Neural crest cell (in vitro differentiated cells): Measurements from ENCODE around the gene ABHD2. TPM values are rescaled to one million over a fixed set of nuclear protein-coding genes. Genes with fewer than 3 reads are reported as not detected.
"Not testable (repeated sequence)": the region's sequence is repeated elsewhere in the genome, so short reads cannot be mapped to it uniquely, and the experiment has no call there.

Source experiments
- DNase-seq: peaks from one replicate; pipeline ENCODE4 v3.0.0; 2021; ENCODE audit warnings: low read depth, mixed read lengths, low spot score
- H3K27ac Mint-ChIP-seq: one replicate; pipeline ENCODE4 v1.8.0; 2021; ENCODE audit warnings: mild to moderate bottlenecking, mixed read lengths; ENCODE audit not compliant: unreplicated experiment
- H3K27me3 Mint-ChIP-seq: 2 replicates; pipeline ENCODE4 v1.8.0; 2021; ENCODE audit warnings: low read depth, mild to moderate bottlenecking, mixed read lengths
- H3K36me3 Mint-ChIP-seq: 2 replicates; pipeline ENCODE4 v1.8.0; 2021; ENCODE audit warnings: low read depth, mild to moderate bottlenecking, mixed read lengths
- H3K4me1 Mint-ChIP-seq: 2 replicates; pipeline ENCODE4 v1.8.0; 2021; ENCODE audit warnings: mixed read lengths
- H3K4me3 Mint-ChIP-seq: one replicate; pipeline ENCODE4 v1.8.0; 2021; ENCODE audit warnings: mild to moderate bottlenecking, mixed read lengths
- H3K9me3 Mint-ChIP-seq: 2 replicates; pipeline ENCODE4 v1.8.0; 2021; ENCODE audit warnings: mixed read lengths
- long read RNA-seq: library from polyadenylated mRNA; unstranded; transcript quantifications from one replicate; pipeline ENCODE4 v2.0.0, GENCODE V29; 2020
- total RNA-seq: library from RNA; stranded (reverse); gene quantifications from 2 replicates; pipeline ENCODE4 v1.2.1, GENCODE V29; 2021
- TF ChIP-seq, protein P1 (sequence below): fragments of 200-600 bp; sonication (generic); conservative IDR thresholded peaks from 2 replicates; pipeline ENCODE4 v1.5.0; 2021; ENCODE audit warnings: antibody characterized with exemption, mild to moderate bottlenecking

ABHD2 gene, protein sequence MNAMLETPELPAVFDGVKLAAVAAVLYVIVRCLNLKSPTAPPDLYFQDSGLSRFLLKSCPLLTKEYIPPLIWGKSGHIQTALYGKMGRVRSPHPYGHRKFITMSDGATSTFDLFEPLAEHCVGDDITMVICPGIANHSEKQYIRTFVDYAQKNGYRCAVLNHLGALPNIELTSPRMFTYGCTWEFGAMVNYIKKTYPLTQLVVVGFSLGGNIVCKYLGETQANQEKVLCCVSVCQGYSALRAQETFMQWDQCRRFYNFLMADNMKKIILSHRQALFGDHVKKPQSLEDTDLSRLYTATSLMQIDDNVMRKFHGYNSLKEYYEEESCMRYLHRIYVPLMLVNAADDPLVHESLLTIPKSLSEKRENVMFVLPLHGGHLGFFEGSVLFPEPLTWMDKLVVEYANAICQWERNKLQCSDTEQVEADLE
- total RNA-seq, result 31.0 and 33.3 TPM in 2 replicates
- long read RNA-seq, full-length matches to known transcripts, result 20 of 24 reads
- long read RNA-seq, partial matches to known transcripts, result 1 of 24 reads
- long read RNA-seq, other reads (novel, unspliced or antisense), result 3 of 24 reads

DNA sequence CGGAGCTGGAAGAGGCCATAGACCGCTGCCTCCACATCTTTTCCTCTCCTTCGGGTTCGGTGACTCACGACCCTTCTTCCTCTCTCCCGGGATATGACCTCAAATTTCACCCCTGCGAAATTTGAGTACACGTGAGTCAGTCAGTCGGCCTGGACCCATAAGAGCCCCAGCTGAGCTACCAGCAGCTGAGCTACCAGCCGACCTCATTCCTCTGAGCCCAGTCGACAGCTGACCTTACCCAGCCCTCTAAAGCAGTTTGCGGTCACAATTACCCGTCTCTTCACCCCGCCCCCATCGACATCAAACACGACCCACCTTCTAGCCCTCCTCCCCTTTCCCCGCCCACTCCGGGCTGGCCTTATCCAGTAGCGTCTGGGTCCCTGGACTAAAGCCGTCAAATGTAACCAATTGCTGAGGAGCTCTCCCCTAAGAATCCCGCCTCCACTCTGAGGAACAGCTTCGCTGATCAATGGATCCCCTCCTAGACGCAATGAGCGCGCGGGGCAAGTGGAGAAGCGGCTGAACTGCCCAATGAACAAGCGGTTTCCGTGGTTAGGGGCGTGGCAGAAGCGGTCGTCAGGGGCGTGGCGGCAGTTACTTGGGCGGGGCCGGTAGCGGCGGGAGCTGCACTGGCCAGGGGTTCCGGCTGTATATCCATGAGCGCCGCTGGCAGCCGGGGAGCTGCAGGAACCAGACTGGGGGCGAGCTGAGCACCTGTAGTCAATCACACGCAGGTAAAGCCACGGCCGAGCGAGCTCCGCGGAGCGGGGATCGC is at the start of gene ABHD2:
TSS of gene ABHD2 (plus strand) at position 627 of the 775 bp plus-strand sequence. CDS start 27,872 bp downstream, outside the sequence.
- H3K4me3 Mint-ChIP-seq, result no peak within 1 kb of the TSS
- H3K4me1 Mint-ChIP-seq, result peaks cover 42% of the 10 kb centered on the region
- DNase-seq, result peak; percentile 98
- H3K27me3 Mint-ChIP-seq, result no peaks in the 10 kb centered on the region
- H3K9me3 Mint-ChIP-seq, result no peaks in the 10 kb centered on the region
- no peak within 1 kb of the TSS for H3K27ac Mint-ChIP-seq
- TF ChIP-seq, protein P1, sequence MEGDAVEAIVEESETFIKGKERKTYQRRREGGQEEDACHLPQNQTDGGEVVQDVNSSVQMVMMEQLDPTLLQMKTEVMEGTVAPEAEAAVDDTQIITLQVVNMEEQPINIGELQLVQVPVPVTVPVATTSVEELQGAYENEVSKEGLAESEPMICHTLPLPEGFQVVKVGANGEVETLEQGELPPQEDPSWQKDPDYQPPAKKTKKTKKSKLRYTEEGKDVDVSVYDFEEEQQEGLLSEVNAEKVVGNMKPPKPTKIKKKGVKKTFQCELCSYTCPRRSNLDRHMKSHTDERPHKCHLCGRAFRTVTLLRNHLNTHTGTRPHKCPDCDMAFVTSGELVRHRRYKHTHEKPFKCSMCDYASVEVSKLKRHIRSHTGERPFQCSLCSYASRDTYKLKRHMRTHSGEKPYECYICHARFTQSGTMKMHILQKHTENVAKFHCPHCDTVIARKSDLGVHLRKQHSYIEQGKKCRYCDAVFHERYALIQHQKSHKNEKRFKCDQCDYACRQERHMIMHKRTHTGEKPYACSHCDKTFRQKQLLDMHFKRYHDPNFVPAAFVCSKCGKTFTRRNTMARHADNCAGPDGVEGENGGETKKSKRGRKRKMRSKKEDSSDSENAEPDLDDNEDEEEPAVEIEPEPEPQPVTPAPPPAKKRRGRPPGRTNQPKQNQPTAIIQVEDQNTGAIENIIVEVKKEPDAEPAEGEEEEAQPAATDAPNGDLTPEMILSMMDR, result no peak
- no peaks in the 10 kb centered on the region for H3K36me3 Mint-ChIP-seq

DNA sequence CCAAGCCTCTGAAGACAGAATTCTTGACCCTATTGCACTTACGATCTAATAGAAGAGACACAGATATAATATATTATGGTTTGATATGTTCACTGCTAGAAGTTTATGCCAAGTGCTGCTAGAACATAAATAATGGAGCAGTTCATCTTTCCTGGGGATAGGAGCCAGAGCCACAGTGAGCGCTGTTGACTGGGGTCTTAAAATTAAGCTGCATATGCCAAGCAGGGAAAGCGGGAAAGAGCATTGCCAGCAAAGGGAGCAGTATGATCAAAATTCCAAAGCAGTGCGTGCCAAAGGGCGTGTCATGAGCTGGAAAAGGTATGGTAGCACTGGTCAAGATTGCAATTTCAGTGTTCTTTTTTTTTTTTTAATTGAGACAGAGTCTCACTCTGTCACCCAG is 49.1 kb upstream of the ABHD2 start:
- H3K4me1 Mint-ChIP-seq, result no peaks in the 10 kb centered on the region
- no peaks in the 10 kb centered on the region for H3K36me3 Mint-ChIP-seq
- no peak overlapping the region for H3K27ac Mint-ChIP-seq
- H3K27me3 Mint-ChIP-seq, result peaks cover 21% of the 10 kb centered on the region
- TF ChIP-seq, protein P1, result no peak
- H3K9me3 Mint-ChIP-seq, result no peaks in the 10 kb centered on the region
- no peak for DNase-seq
- no peak overlapping the region for H3K4me3 Mint-ChIP-seq

DNA sequence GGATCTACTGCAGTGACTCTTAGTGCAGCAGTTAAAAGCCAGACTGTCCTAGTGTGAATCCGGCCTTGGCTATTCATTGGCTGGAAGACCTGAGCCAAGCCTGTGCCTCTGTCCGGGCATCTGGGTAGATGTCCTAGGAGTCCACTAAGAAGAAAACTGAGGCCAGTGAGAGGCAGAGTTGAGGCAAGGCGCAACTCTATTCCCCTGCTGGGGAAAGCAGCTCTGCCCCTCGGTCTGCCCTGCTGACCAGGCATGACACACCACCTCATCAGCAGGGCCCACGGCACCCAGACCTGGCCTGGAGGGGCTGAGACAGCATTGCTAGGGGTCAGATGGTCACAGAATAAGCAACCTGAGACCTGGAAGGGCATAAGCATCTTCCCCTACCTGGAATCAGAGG is 46.7 kb upstream of the ABHD2 start:
- no peaks in the 10 kb centered on the region for H3K9me3 Mint-ChIP-seq

DNA sequence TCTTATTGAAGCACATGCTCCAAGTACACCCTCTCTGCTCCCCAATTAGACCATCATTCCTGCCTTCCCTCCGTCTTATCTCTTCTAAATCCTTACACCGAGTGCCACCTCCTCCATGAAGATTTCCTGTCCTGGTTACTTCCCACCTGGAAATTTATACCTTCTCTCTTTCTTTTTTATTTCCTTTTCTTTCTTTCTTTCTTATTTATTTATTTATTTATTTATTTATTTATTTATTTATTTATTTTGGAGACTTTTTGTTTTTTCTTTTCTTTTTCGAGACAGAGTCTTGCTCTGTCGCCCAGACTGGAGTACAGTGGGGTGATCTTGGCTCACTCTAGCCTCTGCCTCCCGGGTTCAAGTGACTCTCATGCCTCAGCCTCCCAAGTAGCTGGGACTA is 45.9 kb upstream of the ABHD2 start:
- no peak for DNase-seq
- Mint-ChIP-seq H3K27me3 (peaks cover 6% of the 10 kb centered on the region), H3K4me3 (no peak overlapping the region), H3K36me3 (no peaks in the 10 kb centered on the region), H3K27ac (no peak overlapping the region), H3K9me3 (no peaks in the 10 kb centered on the region), H3K4me1 (no peaks in the 10 kb centered on the region)
- TF ChIP-seq, protein P1, result no peak

More for the DNA sequence above, 46.7 kb upstream of the ABHD2 start:
- Mint-ChIP-seq H3K27ac (no peak overlapping the region), H3K36me3 (no peaks in the 10 kb centered on the region), H3K4me3 (no peak overlapping the region), H3K4me1 (no peaks in the 10 kb centered on the region), H3K27me3 (peaks cover 12% of the 10 kb centered on the region)
- TF ChIP-seq, protein P1, result no peak
- DNase-seq, result no peak

DNA sequence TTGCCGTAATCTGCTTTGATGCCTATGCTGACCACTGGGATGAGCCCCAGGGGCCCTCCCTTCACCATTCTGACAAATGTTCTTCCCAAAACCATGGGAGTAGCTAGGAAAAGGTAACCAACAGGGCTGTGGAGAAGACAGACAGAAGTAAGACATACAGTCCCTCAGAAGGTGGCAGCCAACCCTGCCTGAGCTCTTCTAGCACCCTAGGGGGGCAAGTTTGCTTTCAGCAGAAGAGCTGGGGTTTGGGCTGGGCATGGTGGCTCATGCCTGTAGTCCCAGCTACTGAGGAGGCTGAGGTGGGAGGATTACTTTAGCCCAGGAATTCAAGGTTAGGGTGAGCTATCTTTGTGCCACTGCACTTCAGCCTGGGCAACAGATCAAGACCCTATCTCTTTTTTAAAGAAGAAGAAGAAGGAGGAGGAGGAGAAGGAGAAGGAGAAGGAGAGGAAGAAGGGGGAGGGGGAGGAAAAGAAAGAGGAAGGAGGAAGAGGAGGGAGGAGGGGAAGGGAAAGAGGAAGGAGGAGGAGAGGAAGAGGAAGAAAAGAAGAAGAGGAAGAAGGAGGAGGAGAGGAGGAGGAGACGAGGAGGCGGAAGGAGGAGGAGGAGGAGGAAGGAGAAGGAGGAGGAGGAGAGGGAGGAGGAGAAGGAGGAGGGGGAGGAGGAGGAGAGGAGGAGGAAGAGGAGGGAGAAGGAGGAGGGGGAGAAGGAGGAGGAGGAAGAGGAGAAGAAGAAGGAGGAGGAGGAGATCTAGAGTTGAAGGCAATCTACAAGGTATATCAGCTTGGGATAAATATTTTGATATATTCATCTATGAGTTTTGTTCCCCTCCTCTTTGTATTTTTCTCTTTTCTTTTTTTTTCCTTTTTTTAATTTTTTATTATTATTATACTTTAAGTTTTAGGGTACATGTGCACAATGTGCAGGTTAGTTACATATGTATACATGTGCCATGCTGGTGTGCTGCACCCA is 44.9 kb upstream of the ABHD2 start:
- no peak overlapping the region for H3K27ac Mint-ChIP-seq
- H3K27me3 Mint-ChIP-seq, result no peaks in the 10 kb centered on the region
- TF ChIP-seq, protein P1, result no peak
- H3K9me3 Mint-ChIP-seq, result no peaks in the 10 kb centered on the region
- H3K36me3 Mint-ChIP-seq, result no peaks in the 10 kb centered on the region
- H3K4me3 Mint-ChIP-seq, result no peak overlapping the region
- DNase-seq, result no peak
- H3K4me1 Mint-ChIP-seq, result no peaks in the 10 kb centered on the region

DNA sequence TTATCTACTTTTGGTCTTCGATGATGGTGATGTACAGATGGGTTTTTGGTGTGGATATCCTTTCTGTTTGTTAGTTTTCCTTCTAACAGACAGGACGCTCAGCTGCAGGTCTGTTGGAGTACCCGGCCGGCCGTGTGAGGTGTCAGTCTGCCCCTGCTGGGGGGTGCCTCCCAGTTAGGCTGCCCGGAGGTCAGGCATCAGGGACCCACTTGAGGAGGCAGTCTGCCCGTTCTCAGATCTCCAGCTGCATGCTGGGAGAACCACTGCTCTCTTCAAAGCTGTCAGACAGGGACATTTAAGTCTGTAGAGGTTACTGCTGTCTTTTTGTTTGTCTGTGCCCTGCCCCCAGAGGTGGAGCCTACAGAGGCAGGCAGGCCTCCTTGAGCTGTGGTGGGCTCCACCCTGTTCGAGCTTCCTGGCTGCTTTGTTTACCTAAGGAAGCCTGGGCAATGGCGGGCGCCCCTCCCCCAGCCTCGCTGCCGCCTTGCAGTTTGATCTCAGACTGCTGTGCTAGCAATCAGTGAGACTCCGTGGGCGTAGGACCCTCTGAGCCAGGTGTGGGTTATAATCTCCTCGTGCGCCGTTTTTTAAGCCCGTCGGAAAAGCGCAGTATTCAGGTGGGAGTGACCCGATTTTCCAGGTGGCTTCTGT is 39.1 kb upstream of the ABHD2 start:
- H3K4me1 Mint-ChIP-seq, result peaks cover 17% of the 10 kb centered on the region
- DNase-seq, H3K9me3 Mint-ChIP-seq, H3K27me3 Mint-ChIP-seq, H3K36me3 Mint-ChIP-seq, H3K27ac Mint-ChIP-seq, H3K4me3 Mint-ChIP-seq: not testable (repeated sequence)
